Measurements from ENCODE around the gene PTK7. TPM values are rescaled to one million over a fixed set of nuclear protein-coding genes. Genes with fewer than 3 reads are reported as not detected.

The PTK7 gene
- total RNA-seq, 1 donor from 2014 or later: 308 TPM

DNA sequence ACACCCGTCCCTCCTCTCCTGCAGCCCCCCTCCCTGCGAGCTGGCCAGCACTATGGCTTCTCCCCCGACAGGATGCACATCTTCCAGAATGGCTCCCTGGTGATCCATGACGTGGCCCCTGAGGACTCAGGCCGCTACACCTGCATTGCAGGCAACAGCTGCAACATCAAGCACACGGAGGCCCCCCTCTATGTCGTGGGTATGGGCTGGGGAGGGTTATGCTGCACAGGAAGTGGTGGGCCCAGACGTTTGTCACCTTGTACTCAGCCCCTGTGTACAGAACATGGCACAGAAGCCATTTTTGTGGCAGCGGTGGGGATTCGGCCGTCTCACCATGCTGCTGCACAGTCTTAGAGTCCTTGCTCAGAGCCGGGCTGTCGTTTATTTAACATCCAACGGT lies 66.0 kb downstream of the PTK7 start:
- TF ChIP-seq, protein P1, sequence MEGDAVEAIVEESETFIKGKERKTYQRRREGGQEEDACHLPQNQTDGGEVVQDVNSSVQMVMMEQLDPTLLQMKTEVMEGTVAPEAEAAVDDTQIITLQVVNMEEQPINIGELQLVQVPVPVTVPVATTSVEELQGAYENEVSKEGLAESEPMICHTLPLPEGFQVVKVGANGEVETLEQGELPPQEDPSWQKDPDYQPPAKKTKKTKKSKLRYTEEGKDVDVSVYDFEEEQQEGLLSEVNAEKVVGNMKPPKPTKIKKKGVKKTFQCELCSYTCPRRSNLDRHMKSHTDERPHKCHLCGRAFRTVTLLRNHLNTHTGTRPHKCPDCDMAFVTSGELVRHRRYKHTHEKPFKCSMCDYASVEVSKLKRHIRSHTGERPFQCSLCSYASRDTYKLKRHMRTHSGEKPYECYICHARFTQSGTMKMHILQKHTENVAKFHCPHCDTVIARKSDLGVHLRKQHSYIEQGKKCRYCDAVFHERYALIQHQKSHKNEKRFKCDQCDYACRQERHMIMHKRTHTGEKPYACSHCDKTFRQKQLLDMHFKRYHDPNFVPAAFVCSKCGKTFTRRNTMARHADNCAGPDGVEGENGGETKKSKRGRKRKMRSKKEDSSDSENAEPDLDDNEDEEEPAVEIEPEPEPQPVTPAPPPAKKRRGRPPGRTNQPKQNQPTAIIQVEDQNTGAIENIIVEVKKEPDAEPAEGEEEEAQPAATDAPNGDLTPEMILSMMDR (IDR thresholded peaks at IDR 0.05; ENCODE audit: unreplicated experiment): no peak
- Mint-ChIP-seq H3K36me3 (peaks cover 25% of the 10 kb centered on the region), H3K4me3 (no peak overlapping the region), H3K27ac (peak overlapping the region; percentile 96), H3K27me3 (ENCODE audit: low read depth) (no peaks in the 10 kb centered on the region), H3K9me3 (no peaks in the 10 kb centered on the region), H3K4me1 (peaks cover 19% of the 10 kb centered on the region)
- no peak for DNase-seq (ENCODE audit: low spot score in 2 of 2, unreplicated experiment in 2 of 2)

- H3K27ac Mint-ChIP-seq: peak overlapping the region; percentile 96
- H3K4me3 Mint-ChIP-seq: no peak overlapping the region
- peaks cover 26% of the 10 kb centered on the region for H3K36me3 Mint-ChIP-seq
- H3K27me3 Mint-ChIP-seq (ENCODE audit: low read depth): no peaks in the 10 kb centered on the region
- H3K9me3 Mint-ChIP-seq: no peaks in the 10 kb centered on the region
- peaks cover 19% of the 10 kb centered on the region for H3K4me1 Mint-ChIP-seq
- peak; percentile 87 to 96 for DNase-seq (ENCODE audit: low spot score in 2 of 2, unreplicated experiment in 2 of 2)
- TF ChIP-seq, protein P1 (IDR thresholded peaks at IDR 0.05; ENCODE audit: unreplicated experiment): peak; percentile 92
These were observed 67.4 kb downstream of the PTK7 start for GRCh38 chr6:43143235-43144128.

DNA sequence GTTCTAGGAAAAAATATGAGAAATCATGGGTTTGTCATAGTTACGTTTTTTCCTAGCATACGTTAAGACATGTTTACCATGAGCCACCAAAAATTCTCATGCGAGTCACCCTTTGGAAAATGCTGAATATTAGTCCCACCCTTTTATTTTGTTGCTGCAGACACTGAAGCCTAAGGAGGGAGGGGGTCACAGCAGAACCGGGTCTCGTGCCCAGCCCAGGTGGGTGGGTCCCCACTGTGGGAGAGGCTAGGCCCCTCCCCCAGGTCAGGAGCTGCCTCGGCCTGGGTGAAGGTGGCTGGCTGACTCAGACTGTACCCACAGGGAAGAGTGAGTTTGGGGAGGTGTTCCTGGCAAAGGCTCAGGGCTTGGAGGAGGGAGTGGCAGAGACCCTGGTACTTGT lies 68.8 kb downstream of the PTK7 start:
- Mint-ChIP-seq H3K4me3 (no peak overlapping the region), H3K27me3 (ENCODE audit: low read depth) (no peaks in the 10 kb centered on the region), H3K36me3 (peaks cover 25% of the 10 kb centered on the region), H3K27ac (no peak overlapping the region), H3K9me3 (no peaks in the 10 kb centered on the region), H3K4me1 (peaks cover 19% of the 10 kb centered on the region)
- TF ChIP-seq, protein P1 (IDR thresholded peaks at IDR 0.05; ENCODE audit: unreplicated experiment): no peak
- DNase-seq (ENCODE audit: low spot score in 2 of 2, unreplicated experiment in 2 of 2): no peak

DNA sequence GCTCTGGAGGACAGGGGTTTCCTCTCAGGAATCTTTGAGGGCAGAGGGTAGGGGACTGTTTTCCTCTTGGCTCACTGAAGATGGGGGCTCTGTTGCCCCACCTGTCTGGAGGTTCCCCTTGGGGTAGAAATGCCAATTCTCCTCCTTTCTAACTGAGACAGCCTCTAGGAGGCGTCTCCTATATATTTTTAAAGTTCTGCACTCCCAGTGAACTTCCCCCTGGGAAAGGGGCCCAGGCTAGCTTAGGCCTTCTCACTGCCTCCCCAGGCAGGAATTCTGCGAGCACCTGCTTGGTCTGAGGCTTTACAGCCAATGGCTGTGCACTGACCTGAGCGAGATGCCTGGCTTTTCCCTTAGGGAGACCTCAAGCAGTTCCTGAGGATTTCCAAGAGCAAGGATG lies 70.1 kb downstream of the PTK7 start:
- no peak for DNase-seq (ENCODE audit: low spot score in 2 of 2, unreplicated experiment in 2 of 2)
- H3K4me1 Mint-ChIP-seq: peaks cover 16% of the 10 kb centered on the region
- no peak overlapping the region for H3K27ac Mint-ChIP-seq
- no peaks in the 10 kb centered on the region for H3K9me3 Mint-ChIP-seq
- peaks cover 27% of the 10 kb centered on the region for H3K36me3 Mint-ChIP-seq
- H3K4me3 Mint-ChIP-seq: no peak overlapping the region
- TF ChIP-seq, protein P1 (IDR thresholded peaks at IDR 0.05; ENCODE audit: unreplicated experiment): no peak
- no peaks in the 10 kb centered on the region for H3K27me3 Mint-ChIP-seq (ENCODE audit: low read depth)

GRCh38 chr6:43146709-43147688 lies 70.9 kb downstream of the PTK7 start:
- H3K36me3 Mint-ChIP-seq: peaks cover 26% of the 10 kb centered on the region
- no peak overlapping the region for H3K4me3 Mint-ChIP-seq
- DNase-seq (ENCODE audit: low spot score in 2 of 2, unreplicated experiment in 2 of 2): no peak
- H3K9me3 Mint-ChIP-seq: no peaks in the 10 kb centered on the region
- no peaks in the 10 kb centered on the region for H3K27me3 Mint-ChIP-seq (ENCODE audit: low read depth)
- peaks cover 15% of the 10 kb centered on the region for H3K4me1 Mint-ChIP-seq
- TF ChIP-seq, protein P1 (IDR thresholded peaks at IDR 0.05; ENCODE audit: unreplicated experiment): no peak
- H3K27ac Mint-ChIP-seq: no peak overlapping the region

All from mesothelial cell of epicardium (in vitro differentiated cells).